RWPE1 (cell line): ENCODE data around the gene TUBA1C.
"Not testable (repeated sequence)": the region's sequence is repeated elsewhere in the genome, so short reads cannot be mapped to it uniquely, and the experiment has no call there.

ENCODE experiments used
- CTCF ChIA-PET: fragments of 350-600 bp; sonication (Branson Sonifier 250); formaldehyde crosslinking; extraction: SDS; loops from one replicate; lab custom pipeline; 2021; lab: Yijun Ruan, JAX
- POLR2A ChIA-PET: fragments of 400-600 bp; formaldehyde crosslinking; extraction: SDS; loops from one replicate; lab custom pipeline; 2020; ENCODE audit warnings: antibody characterized with exemption; ENCODE audit not compliant: low non-redundant PET; lab: Yijun Ruan, JAX
- DNase-seq: peaks from one replicate; pipeline ENCODE4 v3.0.0; 2012; ENCODE audit warnings: low spot score
- H3K27ac ChIP-seq: fragments of 450-650 bp; 2 replicates; pipeline ENCODE4 v1.5.1; 2017
- CTCF ChIP-seq: fragments of 450-650 bp; conservative IDR thresholded peaks from 2 replicates; pipeline ENCODE4 v1.5.1; 2017; ENCODE audit warnings: low read depth, mild to moderate bottlenecking

Gene TUBA1C

DNA sequence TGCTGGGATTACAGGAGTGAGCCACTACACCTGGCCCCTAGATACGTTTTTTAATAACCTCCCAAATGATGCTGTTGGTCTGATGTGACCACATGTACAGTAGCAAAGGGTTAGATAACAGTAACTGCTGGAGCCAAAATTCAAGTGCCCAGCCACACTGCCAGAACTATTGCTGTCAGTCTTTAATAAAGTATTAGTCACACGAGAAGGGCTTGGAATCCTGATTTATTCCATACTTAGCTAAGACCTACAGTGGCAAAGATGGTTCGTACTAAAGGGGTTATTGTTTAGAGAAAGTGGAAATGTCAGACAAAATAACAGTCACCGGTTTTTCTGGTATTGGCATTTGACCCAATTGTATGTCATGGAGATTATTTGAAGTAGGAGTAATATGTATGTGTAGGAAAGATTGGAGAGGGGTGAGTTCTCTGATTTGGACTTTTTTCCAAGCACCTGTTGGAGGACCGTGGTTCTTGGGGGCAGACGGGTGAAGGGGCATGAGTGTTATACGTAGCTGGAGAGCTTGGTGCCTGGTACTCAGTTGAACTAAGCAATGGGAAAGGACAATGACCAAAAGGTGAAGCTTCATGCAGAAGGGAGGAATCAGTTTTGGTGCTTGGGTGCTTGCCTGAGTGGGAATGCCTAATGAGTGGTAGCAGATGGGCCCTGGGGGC, 9.7 kb downstream of the TUBA1C start:
- H3K27ac ChIP-seq: peak overlapping the region; percentile 65
- TF ChIP-seq CTCF: no peak
- DNase-seq: no peak
- ChIA-PET POLR2A (no interaction called here), CTCF (interaction anchor here (1.2 kb wide), 1 partner anchor 73 kb away, joined by 4 read pairs; no protein-coding TSS in a partner anchor)

GRCh38 chr12:49276304-49277290, 11.7 kb downstream of the TUBA1C start:
- TF ChIP-seq CTCF: no peak
- ChIA-PET CTCF (interaction anchor here (0.6 to 1.6 kb wide), 5 partner anchors 10 to 283 kb away, joined by 3 to 7 read pairs (median 3); no protein-coding TSS in a partner anchor), POLR2A (interaction anchor here (0.9 kb wide), 1 partner anchor 17 kb away, joined by 3 read pairs; no protein-coding TSS in a partner anchor)
- DNase-seq: no peak
- peak overlapping the region; percentile 65 for H3K27ac ChIP-seq

- CTCF ChIA-PET: interaction anchor here (0.6 to 1.6 kb wide), 3 partner anchors 9 to 64 kb away, joined by 3 to 7 read pairs (median 4); no protein-coding TSS in a partner anchor
- POLR2A ChIA-PET: no interaction called here
These were observed 12.6 kb downstream of the TUBA1C start for GRCh38 chr12:49277466-49277865.

DNA sequence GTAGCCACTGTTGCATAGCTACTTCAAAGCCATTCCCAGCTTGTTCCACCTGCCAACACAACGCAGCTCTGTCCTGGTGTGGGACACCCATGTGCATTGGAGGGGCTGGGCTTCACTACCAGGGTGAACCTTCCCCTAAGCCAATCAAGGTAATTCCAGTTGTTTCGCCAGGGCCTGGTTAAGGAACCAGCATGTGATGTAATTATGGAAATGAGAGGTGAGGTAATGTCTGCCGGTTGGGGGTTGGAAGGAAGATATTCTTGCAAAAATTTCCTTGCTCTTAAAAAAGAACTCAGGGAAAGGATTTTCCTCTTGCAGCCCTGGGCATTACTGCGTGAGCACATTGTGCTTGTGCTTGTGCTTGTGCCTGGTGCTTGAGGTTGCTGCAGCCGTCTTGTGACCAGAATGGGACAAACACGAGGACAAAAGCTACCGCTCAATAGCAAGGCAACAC, 14.9 kb downstream of the TUBA1C start:
- no peak for DNase-seq
- TF ChIP-seq CTCF: no peak
- CTCF ChIA-PET: interaction anchor here (0.5 to 0.6 kb wide), 2 partner anchors 14 to 175 kb away, joined by 3 read pairs; no protein-coding TSS in a partner anchor
- no peak overlapping the region for H3K27ac ChIP-seq
- POLR2A ChIA-PET: interaction anchor here (1.0 kb wide), 1 partner anchor 12 kb away, joined by 3 read pairs; no protein-coding TSS in a partner anchor

More at GRCh38 chr12:49277466-49277865, 12.6 kb downstream of the TUBA1C start:
- DNase-seq: no peak
- peak overlapping the region; percentile 65; the same call in 1 of the 2 replicates for H3K27ac ChIP-seq
- TF ChIP-seq CTCF: no peak

DNA sequence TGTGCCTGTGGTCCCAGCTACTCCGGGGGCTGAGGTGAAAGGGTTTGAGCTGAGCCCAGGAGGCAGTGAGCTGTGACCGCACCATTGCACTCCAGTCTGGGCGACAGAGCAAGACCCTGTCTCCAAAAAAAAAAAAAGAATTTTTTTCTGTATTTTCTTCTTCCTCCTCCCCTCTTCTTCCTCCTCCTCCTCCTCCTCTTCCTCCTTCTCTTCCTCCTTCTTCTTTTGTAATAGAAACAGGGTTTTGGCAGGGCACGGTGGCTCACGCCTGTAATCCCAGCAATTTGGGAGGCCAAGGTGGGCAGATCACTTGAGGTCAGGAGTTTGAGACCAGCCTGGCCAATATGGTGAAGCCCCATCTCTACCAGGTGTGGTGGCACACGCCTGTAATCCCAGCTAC, 15.7 kb downstream of the TUBA1C start:
- CTCF ChIA-PET: interaction anchor here (0.6 kb wide), 1 partner anchor 17 kb away, joined by 3 read pairs; no protein-coding TSS in a partner anchor
- H3K27ac ChIP-seq, POLR2A ChIA-PET, DNase-seq: not testable (repeated sequence)

DNA sequence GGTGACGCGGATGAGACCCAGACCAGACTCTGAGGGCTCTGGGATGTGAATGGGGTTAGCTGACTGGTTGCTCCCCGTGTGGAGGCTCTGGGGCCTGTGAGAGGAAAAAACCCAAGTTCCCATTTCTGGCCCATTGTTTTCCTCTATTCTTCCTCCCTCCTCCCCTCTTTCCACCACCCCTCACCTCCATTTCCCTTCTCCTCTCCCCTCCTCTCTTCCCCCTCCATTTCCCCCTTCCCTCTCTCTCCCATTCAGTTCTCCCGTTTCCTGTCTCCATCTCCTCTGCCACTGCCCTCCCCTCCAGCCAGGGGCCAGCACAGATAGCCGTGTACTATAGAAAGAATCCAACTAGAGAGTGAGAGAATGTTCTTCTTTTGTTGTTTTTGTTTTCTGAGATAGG, 17.4 kb downstream of the TUBA1C start:
- H3K27ac ChIP-seq: peak overlapping the region; percentile 11; the same call in 1 of the 2 replicates
- DNase-seq: no peak
- ChIA-PET POLR2A (no interaction called here), CTCF (interaction anchor here (0.5 to 0.6 kb wide), 3 partner anchors 20 to 418 kb away, joined by 3 to 5 read pairs (median 4); no protein-coding TSS in a partner anchor)
- TF ChIP-seq CTCF: no peak

GRCh38 chr12:49282740-49283375, 18.0 kb downstream of the TUBA1C start:
- peak overlapping the region; percentile 11; the same call in 1 of the 2 replicates for H3K27ac ChIP-seq
- POLR2A ChIA-PET, DNase-seq: not testable (repeated sequence)
- CTCF ChIA-PET: interaction anchor here (0.5 to 1.0 kb wide), 4 partner anchors 20 to 418 kb away, joined by 3 to 5 read pairs (median 4); no protein-coding TSS in a partner anchor
